Purkinje cell (primary cell): ENCODE results near the gene CASP14. TPM values are rescaled to one million over a fixed set of nuclear protein-coding genes. Genes with fewer than 3 reads are reported as not detected.

ENCODE experiments used
- polyA plus RNA-seq: library from polyadenylated mRNA; unstranded; fragments of >200 nt; fragmentation: Nextera tagmentation; gene quantifications from 2 replicates; pipeline ENCODE4 v1.2.1, GENCODE V29; 2014

The CASP14 gene, protein sequence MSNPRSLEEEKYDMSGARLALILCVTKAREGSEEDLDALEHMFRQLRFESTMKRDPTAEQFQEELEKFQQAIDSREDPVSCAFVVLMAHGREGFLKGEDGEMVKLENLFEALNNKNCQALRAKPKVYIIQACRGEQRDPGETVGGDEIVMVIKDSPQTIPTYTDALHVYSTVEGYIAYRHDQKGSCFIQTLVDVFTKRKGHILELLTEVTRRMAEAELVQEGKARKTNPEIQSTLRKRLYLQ
- not detected in 2 replicates for polyA plus RNA-seq

DNA sequence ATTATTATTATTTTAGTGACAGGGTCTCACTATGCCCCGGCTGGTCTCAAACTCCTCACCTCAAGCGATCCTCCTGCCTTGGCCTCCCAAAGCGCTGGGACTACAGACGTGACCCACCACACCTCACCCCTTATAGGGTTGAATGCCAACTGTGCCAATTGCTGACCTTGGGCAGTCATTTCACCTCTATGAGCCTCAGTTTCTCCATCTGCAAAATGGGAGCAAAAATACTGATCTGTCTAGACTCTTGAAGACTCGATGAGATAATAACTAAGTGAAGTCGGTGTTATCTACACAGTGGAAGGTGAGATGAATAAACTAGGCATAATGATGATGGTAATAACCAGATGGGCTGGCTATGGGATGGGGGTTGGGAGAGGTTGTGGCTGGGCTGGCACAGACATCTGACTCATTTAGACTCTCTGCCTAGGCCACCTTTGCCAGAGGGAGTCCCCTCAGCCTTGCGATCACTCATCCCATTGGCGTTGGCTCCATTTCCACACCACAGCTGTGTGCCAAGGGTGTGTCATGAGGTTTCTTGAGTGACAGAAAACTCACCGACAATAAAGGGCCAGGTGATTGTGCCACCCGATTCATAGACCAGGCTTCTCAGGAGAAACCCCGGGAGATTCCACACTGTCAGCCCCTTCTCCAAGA lies at the start of gene CASP14:
Gene CASP14 (plus strand): TSS at position 596 of the 657 bp plus-strand sequence. CDS start 2,772 bp downstream, outside the sequence.

DNA sequence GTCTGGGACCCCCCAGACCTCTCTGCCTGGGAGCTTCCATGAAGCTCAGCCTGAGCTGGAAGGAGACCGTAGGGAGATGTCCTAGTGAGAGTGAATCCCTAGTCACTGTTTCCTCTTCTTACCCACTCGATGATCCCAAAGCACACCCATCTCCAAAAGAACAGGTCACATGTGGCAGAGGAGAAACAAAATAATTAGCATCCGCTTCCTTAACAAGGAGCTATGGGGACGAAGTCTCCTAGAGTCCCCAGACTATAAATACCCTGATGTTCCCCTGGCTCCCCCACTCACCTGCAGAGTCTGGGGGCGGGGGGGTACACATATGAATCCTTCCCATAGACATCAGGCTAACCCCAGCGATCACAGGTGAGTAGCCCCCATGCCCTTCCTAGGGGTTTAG lies 32.6 kb downstream of the CASP14 start, which contains the start of gene OR1I1:
Gene OR1I1 (plus strand): TSS at position 301 of the 400 bp plus-strand sequence. CDS start 4,855 bp downstream, outside the sequence.

DNA sequence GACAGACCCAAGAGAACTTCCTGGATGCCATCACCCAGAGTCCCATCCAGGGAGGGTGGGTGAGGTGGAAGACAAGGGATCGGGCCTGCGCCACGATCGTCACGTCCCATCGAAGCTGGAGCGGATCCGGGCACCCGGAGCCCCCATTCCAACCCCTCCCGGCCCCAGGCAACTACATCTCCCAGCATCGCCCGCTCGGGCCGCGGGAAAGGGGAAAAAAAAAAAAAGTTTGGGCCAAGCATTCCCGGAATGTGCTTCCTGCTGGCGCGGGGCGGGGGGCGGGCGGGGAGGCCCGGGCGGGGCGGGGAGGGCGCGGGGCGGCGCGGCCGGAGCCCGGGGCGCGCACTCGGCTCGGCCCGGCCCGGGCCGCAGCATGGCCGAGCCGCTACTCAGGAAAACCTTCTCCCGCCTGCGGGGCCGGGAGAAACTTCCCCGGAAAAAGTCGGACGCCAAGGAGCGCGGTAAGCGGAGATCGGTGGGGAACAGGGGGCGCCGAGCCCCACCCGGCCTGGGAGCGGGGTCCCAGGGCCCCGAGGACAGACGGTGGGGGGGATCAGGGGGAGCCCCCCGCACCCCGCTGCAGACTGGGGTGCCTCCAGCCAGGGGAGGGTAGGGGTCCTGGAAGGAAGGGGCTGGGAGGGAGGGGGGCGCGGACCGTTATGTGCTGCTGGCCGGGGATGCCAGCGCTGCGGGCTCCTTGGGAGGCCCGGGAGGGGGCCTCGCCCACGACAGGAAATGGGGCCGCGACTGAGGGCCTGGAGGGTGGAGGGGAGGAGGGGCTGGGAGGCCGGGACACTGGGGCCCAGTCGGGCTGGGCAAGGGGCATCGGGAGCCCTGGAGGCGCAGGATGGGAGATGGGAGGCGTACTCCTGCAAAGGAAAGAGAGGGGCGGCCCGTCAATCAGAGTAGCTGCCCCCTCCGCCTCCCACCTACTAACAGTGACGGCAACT lies 58.1 kb downstream of the CASP14 start, which contains the start of gene SYDE1:
Gene SYDE1 (plus strand): TSS at position 341 of the 950 bp plus-strand sequence. CDS start 33 bp downstream, at position 374.

Other genes starting within 250 kb of the CASP14 start
- gene OR7A5, start 214.3 kb upstream of the CASP14 start, polyA plus RNA-seq = not detected in 2 replicates
- 0.09 and 0.10 TPM in 2 replicates for gene OR7C1, start 214.3 kb upstream of the CASP14 start, polyA plus RNA-seq
- gene OR7A10, start 200.6 kb upstream of the CASP14 start, polyA plus RNA-seq = not detected in 2 replicates
- not detected in 2 replicates for gene OR7A17, start 163.3 kb upstream of the CASP14 start, polyA plus RNA-seq
- gene OR7C2, start 108.0 kb upstream of the CASP14 start, polyA plus RNA-seq = not detected in 2 replicates
- 292 and 494 TPM in 2 replicates for gene SLC1A6, start 69.6 kb upstream of the CASP14 start, polyA plus RNA-seq
- not detected in 2 replicates for gene OR1I1, start 32.7 kb downstream of the CASP14 start, polyA plus RNA-seq
- gene SYDE1, start 57.9 kb downstream of the CASP14 start, polyA plus RNA-seq = not detected in 2 replicates
- gene NOTCH3, start 151.5 kb downstream of the CASP14 start, polyA plus RNA-seq = 0.41 and 0.54 TPM in 2 replicates
- not detected in 2 replicates for gene EPHX3, start 183.0 kb downstream of the CASP14 start, polyA plus RNA-seq